Loucy (cell line): ENCODE results near the gene AKT1S1.

Experiments used
- CTCF ChIP-seq: fragments of 200-600 bp; sonication (generic); conservative IDR thresholded peaks from 2 replicates; pipeline ENCODE4 v1.5.1; 2014; ENCODE audit warnings: mild to moderate bottlenecking, antibody characterized with exemption, low read length
- EZH2phosphoT487 ChIP-seq: fragments of 200-600 bp; IDR thresholded peaks from 2 replicates; pipeline ENCODE4 v1.6.1; 2018; ENCODE audit warnings: antibody characterized with exemption, mild to moderate bottlenecking, moderate library complexity, borderline replicate concordance

- no peak for TF ChIP-seq CTCF
- TF ChIP-seq EZH2phosphoT487, result no peak
Observed at GRCh38 chr19:49892716-49893115, 15.6 kb upstream of the AKT1S1 start.
